NAMALWA (cell line): ENCODE data around the gene STH.

ENCODE experiments used
- DNase-seq: peaks from one replicate; pipeline ENCODE4 v3.0.0-alpha.2; 2015; ENCODE audit warnings: low spot score

Gene STH

GRCh38 chr17:45967378-45967777, 31.7 kb upstream of the STH start:
- DNase-seq = no peak

DNA sequence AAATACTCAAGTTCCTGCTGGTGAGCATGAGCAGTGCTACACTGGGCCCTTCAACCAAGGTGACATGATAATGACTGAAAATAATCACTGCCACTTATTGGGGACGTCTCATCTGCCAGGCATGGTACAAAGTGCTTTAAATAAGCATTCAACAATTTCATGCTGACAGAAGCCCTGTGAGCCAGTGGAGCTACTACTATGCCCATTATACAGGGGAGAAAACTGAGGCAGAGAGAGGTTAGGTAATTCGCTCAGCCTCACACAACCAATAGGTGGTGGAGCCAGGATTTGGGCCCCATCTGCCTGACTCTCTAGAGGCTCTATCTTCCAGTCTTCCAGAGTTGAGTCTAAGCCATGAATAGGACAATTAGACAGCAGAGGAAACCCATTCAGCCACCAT, 30.3 kb upstream of the STH start:
- DNase-seq = no peak

GRCh38 chr17:45969726-45970125, 29.3 kb upstream of the STH start:
- no peak for DNase-seq

DNA sequence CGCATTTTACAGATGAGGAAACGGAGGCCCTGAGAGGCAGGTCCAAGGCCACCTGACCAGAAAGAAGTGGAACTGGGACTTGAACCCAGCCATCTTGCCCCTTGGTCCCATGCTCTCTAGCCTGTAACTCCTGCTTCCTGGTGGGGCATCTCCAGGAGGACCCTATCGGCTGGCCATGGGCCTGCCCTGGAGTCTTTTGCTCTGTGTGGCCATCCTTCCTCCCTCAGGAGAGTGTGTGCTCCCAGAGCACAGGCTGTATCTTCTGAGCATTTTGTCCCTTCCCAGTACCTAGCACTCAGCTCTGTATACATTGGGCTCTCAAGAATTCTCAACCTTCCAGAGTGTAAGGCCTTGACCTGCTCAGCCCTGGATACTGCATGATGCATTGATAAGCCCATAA, 28.4 kb upstream of the STH start:
- DNase-seq = no peak

DNA sequence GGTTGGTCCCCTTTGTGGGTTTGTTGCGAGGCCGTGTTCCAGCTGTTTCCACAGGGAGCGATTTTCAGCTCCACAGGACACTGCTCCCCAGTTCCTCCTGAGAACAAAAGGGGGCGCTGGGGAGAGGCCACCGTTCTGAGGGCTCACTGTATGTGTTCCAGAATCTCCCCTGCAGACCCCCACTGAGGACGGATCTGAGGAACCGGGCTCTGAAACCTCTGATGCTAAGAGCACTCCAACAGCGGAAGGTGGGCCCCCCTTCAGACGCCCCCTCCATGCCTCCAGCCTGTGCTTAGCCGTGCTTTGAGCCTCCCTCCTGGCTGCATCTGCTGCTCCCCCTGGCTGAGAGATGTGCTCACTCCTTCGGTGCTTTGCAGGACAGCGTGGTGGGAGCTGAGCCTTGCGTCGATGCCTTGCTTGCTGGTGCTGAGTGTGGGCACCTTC, 27.3 kb upstream of the STH start:
- DNase-seq = no peak

GRCh38 chr17:45972531-45972930, 26.5 kb upstream of the STH start:
- no peak for DNase-seq

GRCh38 chr17:45973099-45973780, 25.8 kb upstream of the STH start:
- DNase-seq = no peak

DNA sequence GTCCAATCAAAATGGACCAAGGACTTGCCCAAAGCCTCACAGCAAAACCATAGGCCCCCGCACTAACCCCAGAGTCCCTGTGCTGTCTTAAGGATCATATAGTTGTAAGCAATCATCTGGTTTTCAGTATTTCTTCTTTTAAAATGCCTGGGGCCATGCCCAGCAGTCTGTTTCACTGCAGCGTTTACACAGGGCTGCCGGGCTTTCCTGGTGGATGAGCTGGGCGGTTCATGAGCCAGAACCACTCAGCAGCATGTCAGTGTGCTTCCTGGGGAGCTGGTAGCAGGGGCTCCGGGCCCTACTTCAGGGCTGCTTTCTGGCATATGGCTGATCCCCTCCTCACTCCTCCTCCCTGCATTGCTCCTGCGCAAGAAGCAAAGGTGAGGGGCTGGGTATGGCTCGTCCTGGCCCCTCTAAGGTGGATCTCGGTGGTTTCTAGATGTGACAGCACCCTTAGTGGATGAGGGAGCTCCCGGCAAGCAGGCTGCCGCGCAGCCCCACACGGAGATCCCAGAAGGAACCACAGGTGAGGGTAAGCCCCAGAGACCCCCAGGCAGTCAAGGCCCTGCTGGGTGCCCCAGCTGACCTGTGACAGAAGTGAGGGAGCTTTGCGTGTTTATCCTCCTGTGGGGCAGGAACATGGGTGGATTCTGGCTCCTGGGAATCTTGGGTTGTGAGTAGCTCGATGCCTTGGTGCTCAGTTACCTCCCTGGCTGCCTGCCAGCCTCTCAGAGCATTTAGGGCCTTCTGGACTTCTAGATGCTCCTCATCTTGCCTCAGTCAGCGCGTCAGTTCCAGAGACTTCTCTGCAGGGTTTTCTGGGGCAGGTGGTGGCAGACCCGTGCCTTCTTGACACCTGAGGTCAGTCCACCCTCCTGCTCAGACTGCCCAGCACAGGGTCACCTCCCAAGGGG, 24.8 kb upstream of the STH start:
- DNase-seq = no peak

GRCh38 chr17:45974916-45975630, 24.0 kb upstream of the STH start:
- peak; percentile 25 for DNase-seq

GRCh38 chr17:45975640-45976295, 23.3 kb upstream of the STH start:
- no peak for DNase-seq

DNA sequence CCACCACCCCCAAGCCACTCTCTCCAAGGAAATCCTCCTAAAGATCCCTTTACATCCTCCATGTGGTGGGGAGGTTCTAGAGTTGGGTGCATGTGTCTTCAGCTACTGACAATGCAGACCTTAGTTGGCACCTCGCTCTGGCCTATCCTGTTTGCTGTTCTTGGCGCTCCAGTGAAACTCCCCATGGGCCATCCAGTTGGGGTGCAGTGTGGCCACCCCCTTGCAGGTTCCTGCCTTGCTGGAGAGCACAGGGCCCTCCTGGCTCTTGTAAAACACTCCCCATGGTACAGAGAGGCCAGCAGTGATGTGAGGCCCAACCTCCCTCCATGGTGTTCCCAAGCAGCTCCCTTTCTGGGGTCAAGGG, 22.7 kb upstream of the STH start:
- no peak for DNase-seq

DNA sequence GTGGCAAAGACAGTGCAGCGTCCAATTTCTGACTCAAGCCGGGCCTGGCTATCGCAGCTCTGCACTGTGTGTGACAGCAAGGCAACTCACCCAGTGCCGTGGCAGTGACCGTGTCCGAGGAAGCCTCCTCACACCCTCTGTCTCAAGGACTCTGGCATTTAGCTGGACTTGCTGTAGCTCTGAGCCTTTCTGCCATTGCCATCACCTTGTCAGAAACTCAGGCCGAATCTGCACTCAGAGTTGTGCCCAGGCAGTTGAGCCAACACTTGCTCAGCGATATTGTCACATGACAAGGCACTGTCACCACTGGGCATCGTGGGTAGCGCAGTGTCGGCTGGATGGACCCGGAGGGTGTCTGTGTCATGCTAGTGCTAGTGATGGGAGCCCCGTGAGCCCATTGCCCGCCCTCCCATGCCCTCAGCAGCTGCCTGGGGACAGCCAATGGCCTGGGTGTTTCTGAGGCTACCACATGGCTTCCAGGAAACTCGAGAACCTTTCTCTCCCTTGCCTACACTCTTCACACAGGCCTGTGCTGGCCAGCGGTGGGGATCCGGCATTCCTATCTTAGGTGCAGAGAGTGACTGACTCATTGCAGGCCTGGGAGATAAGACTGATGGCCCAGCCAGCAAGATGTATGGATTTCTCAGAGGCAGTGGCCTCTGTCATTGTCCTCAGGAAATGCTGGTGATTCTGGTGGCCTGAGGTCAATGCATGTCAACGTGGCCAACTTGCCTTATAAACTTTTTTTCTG, 22.1 kb upstream of the STH start:
- no peak for DNase-seq

- no peak for DNase-seq
These were observed 21.6 kb upstream of the STH start for GRCh38 chr17:45977506-45977824.

DNA sequence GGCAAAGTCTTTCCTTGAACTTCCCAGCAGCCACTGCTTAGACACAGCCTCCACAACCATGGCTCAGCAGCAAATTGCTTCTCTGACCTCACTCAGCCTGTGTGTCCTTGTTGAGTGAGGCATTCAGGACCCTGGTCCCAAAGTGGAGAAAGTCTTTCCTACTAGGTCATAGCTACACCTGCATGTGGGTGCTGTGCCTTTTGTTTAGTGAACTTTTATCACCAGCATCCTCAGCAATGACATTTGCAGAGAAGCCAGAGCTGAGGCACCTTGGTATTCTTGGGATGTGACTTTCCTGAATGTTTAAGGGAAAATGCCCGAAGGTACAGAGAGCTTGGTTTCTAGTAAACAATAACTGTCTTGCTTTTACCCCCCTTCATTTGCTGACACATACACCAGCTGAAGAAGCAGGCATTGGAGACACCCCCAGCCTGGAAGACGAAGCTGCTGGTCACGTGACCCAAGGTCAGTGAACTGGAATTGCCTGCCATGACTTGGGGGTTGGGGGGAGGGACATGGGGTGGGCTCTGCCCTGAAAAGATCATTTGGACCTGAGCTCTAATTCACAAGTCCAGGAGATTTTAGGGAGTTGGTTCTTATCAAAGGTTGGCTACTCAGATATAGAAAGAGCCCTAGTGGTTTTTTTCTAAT, 20.9 kb upstream of the STH start:
- DNase-seq = no peak

DNA sequence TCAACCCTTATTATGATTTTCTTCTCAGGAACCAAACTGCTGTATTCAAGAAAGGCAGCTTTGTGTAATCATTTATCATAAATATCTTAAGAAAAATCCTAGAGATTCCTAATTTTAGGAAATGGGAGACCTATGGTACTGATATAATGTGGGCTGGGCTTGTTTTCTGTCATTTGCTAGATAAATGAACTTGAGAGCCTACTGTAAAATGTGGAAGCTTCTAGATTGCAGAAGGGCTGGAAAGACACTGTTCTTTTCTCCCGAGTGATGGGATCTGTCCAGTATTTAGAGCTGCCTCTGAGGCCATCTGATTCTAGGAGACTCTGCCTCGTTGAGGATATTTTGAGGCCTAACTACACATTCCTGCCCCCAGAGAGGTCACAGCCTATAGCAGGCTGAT, 19.9 kb upstream of the STH start:
- DNase-seq = no peak

DNA sequence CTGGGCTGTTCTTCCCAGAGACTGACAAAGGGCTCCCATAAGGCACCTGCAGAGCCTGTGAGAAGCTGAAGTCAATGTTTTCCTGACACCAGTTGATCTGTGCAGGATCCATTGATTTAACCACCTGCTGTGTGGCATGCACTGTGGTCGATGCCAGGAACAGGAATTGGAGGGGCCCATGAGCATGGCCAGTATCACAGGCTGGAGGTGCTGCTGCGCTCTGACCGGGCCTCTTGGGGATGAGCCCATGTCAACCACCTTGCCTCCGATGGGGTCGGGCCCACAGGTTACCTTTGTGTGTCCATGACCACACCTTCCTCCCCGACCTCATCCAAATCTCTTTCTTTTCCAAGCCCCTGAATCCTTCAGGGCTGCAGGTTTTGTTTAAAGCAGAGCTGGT, 18.2 kb upstream of the STH start:
- no peak for DNase-seq

DNA sequence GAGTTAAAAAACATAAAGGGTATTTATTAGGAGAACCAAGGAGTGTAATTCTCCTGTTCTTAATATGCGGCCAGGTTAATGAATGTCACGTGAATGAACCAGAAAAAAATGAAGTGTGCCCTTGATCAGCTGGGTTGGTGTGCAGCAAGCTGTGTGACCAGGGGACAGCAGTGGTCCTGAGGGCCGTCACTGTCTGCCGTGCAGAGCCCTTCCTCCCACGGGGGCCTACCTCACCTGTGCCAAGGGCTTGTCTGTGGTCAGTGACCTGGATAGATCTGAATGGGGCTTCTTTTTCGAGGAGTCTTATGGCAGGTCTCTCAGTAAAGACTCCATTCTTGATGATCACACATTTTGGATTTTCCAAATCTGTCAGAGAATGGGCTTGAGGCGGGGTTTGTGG, 17.7 kb upstream of the STH start:
- no peak for DNase-seq

DNA sequence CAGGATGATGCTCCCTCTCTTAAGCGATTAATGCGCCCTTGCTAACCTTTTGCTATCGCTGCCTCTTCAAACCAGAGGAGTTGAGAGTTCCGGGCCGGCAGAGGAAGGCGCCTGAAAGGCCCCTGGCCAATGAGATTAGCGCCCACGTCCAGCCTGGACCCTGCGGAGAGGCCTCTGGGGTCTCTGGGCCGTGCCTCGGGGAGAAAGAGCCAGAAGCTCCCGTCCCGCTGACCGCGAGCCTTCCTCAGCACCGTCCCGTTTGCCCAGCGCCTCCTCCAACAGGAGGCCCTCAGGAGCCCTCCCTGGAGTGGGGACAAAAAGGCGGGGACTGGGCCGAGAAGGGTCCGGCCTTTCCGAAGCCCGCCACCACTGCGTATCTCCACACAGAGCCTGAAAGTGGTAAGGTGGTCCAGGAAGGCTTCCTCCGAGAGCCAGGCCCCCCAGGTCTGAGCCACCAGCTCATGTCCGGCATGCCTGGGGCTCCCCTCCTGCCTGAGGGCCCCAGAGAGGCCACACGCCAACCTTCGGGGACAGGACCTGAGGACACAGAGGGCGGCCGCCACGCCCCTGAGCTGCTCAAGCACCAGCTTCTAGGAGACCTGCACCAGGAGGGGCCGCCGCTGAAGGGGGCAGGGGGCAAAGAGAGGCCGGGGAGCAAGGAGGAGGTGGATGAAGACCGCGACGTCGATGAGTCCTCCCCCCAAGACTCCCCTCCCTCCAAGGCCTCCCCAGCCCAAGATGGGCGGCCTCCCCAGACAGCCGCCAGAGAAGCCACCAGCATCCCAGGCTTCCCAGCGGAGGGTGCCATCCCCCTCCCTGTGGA, 16.0 kb upstream of the STH start:
- DNase-seq = no peak

- DNase-seq = no peak
These were observed 15.3 kb upstream of the STH start for GRCh38 chr17:45983614-45984310.

DNA sequence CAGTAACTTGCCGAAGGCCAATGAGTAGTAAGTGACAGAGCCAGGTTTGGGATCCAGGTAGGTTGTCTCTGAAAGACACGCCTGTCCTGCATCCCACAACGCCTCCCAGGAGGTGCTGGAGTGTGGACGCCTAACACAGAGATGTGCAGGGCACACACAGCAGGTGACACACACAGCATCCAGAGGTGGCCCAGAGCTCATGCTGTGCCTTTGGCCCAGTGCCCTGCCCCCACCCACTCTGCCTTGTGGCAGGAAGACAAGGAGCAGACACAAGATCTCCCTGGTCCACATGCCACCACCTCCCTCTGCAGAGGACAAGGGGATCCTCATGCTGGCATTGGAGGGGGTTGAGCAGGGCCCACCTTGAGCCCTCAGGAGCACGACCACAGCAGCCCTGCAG, 14.7 kb upstream of the STH start:
- DNase-seq = no peak
